ENCODE data around the gene TMEM183A.

The TMEM183A gene

DNA sequence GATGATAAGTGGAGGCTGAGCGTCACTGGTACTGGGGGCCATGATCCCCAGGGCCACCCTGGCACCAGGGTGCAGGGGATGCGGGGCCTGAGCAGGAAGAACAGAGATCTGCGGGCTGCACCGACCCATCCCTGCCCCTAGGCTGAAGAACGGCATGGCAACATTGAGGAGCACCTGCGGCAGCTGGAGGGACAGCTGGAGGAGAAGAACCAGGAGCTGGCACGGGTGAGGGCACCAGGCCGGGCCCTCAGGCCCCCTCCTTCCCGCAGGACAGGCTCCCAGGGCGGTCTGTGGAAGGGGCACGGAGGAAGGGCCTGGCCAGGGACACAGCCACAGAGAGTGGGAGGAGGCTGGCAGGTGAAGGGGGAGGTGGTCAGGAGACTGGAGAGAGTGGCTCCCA is 40.9 kb downstream of the TMEM183A start:
- DNase-seq, result no peak

DNA sequence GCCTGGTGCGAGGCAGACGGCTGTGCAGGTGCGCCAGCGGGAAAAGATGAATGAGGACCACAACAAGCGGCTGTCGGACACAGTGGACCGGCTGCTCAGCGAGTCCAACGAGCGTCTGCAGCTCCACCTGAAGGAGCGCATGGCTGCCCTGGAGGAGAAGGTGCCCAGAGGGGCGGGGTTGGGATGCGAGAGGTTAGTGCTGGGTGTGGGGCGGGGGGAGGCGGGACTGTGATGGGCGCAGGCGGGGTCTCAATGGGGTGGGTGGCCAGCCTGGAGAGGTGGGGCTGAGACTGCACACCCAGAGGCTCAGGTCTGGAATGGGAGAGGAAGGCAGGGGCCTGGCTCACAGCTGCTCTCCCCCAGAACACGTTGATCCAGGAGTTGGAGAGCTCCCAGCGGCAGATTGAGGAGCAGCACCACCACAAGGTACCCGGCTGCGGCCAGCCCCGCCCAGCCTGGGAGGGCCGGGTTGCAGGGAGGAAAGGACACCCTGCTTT is 41.4 kb downstream of the TMEM183A start:
- DNase-seq, result no peak

GRCh38 chr1:203049077-203049476 is 41.9 kb downstream of the TMEM183A start:
- DNase-seq, result no peak

DNA sequence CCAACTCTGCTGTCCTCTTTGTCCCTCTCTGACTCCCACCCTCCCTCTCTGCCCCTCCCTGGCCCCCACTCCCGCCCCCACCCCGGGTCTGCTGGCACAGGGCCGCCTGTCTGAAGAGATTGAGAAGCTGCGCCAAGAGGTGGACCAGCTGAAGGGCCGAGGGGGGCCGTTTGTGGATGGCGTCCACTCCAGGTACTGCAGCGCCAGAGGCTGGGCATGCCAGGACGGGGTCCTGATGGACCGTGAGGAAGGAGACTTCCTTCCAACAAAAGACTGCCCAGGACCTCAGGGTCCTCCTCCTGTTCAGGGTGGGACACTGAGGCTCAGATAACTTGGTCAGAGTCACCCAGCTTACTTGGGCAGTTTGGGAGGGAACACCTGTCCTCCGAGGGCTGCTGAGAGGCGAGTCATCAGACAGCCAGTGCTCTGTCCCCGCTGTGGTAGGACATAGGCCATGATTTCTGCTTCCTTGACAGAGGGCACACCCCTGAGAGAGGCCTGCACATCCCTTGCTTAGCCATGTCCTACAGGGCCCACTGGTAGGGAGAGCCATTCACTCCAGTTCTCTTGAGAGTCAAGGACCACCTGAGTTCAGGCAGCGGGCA is 42.5 kb downstream of the TMEM183A start:
- no peak for DNase-seq

- DNase-seq, result no peak
Observed at GRCh38 chr1:203050826-203051225, 43.7 kb downstream of the TMEM183A start.

- DNase-seq, result no peak
Observed at GRCh38 chr1:203051841-203052324, 44.7 kb downstream of the TMEM183A start.

- DNase-seq, result no peak
Observed at GRCh38 chr1:203052601-203053000, 45.4 kb downstream of the TMEM183A start.

- DNase-seq, result no peak
Observed at GRCh38 chr1:203054184-203054583, 47.0 kb downstream of the TMEM183A start.

DNA sequence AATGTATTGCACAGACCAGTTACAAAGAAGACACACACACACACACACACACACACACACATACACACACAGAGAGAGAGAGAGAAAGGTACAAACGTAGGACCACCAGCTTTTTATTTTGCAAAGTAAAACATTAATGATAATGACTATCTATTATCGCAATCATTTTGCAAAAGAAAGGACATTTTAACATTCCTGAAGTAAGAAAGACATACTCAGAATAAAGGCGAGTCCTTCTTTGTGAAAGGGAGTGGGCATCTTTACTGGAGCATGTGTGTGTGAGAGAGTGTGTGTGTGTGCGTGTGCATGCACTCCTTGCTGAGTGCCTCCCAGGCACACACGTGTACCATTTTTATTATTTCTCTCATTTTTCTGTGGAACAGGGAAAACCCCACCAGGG is 47.5 kb downstream of the TMEM183A start:
- no peak for DNase-seq

DNA sequence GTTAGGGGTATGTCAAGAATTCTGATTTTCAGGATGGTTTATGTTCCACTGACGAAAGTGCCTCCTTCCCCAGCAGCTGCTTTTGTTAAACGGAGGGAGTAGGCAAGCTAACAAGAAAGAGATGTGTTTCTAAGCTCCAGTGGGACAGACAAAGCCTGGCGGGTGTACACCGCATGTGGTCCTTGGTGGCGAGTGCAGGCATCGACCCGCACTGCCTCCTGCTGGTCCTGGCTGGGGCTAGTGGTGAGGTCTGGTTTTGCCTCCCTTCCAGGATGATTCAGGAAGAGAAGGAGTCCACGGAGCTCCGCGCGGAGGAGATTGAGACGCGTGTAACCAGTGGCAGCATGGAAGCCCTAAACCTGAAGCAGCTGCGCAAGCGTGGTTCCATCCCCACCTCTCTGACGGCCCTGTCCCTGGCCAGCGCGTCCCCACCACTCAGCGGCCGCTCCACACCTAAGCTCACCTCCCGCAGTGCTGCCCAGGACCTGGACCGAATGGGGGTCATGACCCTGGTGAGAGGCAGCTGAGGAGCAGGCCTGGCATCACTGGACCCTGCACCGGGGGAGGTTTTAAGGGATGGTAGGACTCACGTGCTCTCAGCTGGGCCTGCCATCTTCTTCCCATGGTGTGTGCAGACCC is 48.1 kb downstream of the TMEM183A start:
- no peak for DNase-seq

GRCh38 chr1:203056012-203056411 is 48.8 kb downstream of the TMEM183A start:
- DNase-seq, result no peak

DNA sequence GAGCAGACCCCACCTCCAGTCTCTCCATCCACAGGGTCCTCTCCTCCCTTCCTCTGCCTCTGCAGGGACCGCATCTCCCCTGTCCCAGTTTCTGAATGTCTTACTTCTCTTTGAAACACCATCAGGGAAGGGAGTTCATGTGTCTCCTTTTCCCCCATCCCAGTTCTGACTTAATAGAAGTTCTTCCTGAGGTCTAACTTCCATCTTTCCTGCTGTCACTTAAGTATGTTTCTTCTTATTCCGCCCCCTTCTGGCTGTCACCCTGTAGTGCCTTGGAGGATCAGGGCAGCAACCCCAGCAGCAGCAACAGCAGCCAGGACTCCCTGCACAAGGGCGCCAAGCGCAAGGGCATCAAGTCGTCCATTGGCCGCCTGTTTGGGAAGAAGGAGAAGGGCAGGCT is 49.3 kb downstream of the TMEM183A start:
- DNase-seq, result no peak

- DNase-seq, result no peak
Observed at GRCh38 chr1:203057911-203058675, 50.9 kb downstream of the TMEM183A start.

DNA sequence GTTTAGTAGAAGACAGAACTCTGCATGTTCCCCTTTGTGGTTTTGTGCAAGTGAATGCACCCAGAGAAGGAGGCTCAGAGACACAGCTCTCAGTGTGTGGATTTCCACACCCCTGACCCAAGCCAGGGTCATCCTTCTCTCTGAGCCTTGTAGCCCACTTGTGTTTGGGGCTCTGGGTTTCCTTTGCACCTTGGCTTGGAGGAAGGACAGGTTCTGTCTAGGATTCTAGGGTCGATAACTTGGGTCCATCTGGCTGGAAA is 51.4 kb downstream of the TMEM183A start:
- DNase-seq, result no peak

GRCh38 chr1:203059485-203059884 is 52.3 kb downstream of the TMEM183A start:
- DNase-seq, result no peak

DNA sequence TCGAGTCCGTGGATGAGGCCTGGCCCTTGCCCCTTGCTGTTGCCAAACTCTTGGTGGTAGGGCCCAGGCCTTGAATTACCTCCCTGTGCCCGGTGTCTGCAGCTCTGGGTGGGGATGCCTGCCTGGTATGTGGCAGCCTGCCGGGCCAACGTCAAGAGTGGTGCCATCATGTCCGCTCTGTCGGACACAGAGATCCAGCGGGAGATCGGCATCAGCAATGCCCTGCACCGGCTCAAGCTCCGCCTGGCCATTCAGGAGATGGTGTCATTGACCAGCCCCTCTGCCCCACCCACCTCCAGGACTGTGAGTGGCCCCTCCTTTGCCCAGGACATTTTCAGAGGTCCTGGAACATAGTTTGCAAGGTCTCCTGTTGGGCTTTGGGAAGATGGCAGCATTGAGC is 52.9 kb downstream of the TMEM183A start:
- DNase-seq, result no peak

DNA sequence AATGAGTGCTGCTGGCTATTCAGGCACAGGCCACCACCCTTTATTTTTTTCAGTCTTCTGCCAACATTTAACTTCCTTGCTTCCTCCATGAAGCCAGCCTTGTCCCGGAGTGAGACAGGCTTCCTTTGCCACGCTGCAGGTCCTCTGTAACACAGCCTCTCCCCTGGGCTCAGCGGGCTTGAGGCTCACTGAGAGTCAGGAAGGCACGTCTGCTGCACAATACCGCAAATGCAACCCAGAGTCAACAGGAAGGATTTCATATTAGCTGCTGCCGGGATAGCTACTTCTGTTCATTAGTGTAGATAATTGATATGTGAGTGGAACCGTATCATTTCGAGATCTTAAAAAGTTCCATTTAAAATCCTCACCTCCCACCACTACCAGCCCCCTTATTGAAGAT is 56.1 kb downstream of the TMEM183A start:
- no peak for DNase-seq

DNA sequence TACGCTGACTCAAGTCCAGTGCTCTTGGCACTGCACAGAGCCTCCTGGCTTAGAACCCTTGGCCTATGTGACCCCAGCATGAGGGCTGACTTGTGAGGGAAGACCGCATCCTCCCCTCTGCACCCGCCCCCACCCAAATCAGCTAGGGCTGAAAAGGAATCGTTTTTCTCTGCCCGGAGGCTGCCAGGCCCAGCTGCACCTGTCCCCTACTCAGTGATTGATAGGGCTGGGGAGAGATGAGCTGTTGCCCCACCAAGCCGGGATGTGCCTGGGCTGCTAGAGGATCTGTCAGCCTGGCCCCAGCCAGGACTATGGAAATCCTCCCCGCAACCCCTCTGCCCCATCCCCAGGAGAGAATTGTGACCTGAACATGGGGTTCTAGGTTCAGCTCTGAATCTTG is 58.0 kb downstream of the TMEM183A start:
- no peak for DNase-seq

DNA sequence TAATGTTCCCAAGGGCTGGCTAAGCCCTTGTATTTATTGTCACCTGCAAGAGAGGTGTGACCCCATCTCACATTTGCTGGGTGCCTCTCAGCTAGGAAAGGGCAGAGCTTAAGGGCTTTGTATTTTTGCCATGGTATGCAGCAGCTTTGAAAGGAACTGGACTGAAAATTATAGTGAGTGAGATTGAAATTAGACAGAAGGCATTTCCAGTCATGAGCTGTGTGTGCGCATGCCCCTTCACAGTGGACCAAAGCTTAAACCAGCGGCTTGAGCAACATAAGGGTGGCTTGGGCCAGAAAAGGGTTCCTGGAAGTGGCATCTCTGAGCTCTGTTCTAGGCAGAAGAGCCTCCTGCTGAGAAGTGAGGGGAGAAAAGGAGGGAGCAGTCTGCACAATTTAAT is 58.8 kb downstream of the TMEM183A start:
- no peak for DNase-seq

GRCh38 chr1:203066965-203067364 is 59.8 kb downstream of the TMEM183A start:
- no peak for DNase-seq

DNA sequence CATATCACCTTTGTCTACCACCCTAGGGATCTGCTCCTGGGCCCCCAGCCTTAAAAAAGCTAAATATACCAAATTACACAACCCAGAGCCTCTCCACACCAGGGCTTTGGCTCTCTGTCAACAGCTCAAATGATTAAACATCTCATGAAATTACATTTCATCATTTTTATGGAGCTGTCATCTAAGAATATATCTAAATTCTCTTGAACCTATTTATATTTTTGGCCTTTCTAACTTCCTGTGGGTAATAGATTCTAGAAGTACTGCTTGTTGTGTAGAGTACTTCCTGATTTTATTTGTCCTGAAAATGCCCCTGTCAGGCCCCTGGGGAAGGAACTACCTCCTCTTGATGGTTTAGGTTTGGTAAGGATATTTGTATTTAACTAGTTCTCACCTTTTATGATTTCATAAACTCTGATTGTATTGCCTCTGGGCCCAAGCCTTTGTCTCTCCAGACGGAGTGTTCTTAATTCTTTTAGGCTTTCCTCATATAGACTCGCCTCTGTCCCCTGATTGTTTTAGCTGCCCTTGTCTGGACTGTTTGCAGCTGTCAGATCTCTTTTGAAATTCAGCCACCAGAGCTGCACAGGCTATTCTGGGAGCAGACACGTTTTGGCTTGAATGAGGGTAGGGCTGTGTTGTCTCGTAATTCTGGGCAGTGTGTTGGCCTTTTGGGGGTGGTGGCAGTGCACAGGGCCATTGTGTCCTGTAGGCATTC is 62.0 kb downstream of the TMEM183A start:
- no peak for DNase-seq

GRCh38 chr1:203072002-203072602 is 64.9 kb downstream of the TMEM183A start:
- no peak for DNase-seq

DNA sequence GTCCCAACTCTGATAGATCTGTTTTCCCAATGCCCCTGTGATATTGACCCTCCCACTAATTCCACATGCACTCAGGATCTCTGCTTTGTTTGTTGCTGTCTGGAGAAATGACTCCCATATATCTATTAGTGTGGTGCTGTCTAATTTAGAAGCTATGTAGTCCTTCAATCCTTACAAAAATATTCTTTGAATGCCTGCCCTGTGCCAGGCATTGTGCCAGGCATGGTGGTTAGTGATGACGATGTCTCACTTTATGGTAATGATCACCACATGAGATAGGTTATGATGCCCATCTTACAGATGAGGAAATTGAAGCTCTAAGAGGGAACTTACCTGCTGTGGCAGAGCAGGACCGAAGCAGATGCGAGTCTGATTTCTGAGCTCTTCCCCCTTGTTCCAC is 65.7 kb downstream of the TMEM183A start:
- DNase-seq, result no peak
